Fibroblast of lung (primary cell): ENCODE results near the gene NTSR1. TPM values are rescaled to one million over a fixed set of nuclear protein-coding genes. Genes with fewer than 3 reads are reported as not detected.

ENCODE experiments used
- DNase-seq, 2 donors: peaks; one replicate each; pipeline versions ENCODE4 v3.0.0 to v3.0.0-alpha.2; 2010; ENCODE audit warnings: low read depth in 2 of 2
- H2AFZ ChIP-seq: 2 replicates; pipeline ENCODE4 v1.5.1; 2012; ENCODE audit warnings: low read length, control low read depth, inconsistent platforms
- H3K27ac ChIP-seq: 2 replicates; pipeline ENCODE4 v1.5.1; 2011; ENCODE audit warnings: low read length, control low read depth; ENCODE audit not compliant: insufficient read depth
- H3K27me3 ChIP-seq: 2 replicates; pipeline ENCODE4 v1.5.1; 2011; ENCODE audit warnings: mild to moderate bottlenecking, low read length; ENCODE audit not compliant: control insufficient read depth, insufficient read depth
- H3K36me3 ChIP-seq: 2 replicates; pipeline ENCODE4 v1.5.1; 2011; ENCODE audit warnings: low read length; ENCODE audit not compliant: control insufficient read depth, insufficient read depth
- H3K4me1 ChIP-seq: 2 replicates; pipeline ENCODE4 v1.5.1; 2011; ENCODE audit warnings: low read length; ENCODE audit not compliant: control insufficient read depth, insufficient read depth; ENCODE audit errors: extremely low read depth
- H3K4me2 ChIP-seq: 2 replicates; pipeline ENCODE4 v1.5.1; 2011; ENCODE audit warnings: low read length, control low read depth; ENCODE audit not compliant: insufficient read depth; ENCODE audit errors: extremely low read depth
- H3K4me3 ChIP-seq, 4 experiments: fragments of 200-600 bp in 1 of 4; sonication (generic) in 1 of 4; replicated peaks in 1 of 4; 2 replicates each; pipeline ENCODE4 v1.5.1; 2011 to 2016; ENCODE audit warnings: low read length in 4 of 4, low read depth in 3 of 4, mild to moderate bottlenecking in 3 of 4, control low read depth in 2 of 4, inconsistent platforms in 1 of 4, mixed read lengths in 1 of 4; ENCODE audit not compliant: insufficient read depth in 1 of 4; ENCODE audit errors: control extremely low read depth in 1 of 4
- H3K79me2 ChIP-seq: 2 replicates; pipeline ENCODE4 v1.5.1; 2012; ENCODE audit warnings: mild to moderate bottlenecking, low read length, inconsistent platforms; ENCODE audit not compliant: control insufficient read depth, insufficient read depth
- H3K9ac ChIP-seq: 2 replicates; pipeline ENCODE4 v1.5.1; 2011; ENCODE audit warnings: mild to moderate bottlenecking, low read length, control low read depth; ENCODE audit not compliant: insufficient read depth
- H3K9me3 ChIP-seq: 2 replicates; pipeline ENCODE4 v1.5.1; 2012; ENCODE audit warnings: low read depth, low read length; ENCODE audit not compliant: control insufficient read depth, insufficient read depth
- H4K20me1 ChIP-seq: 2 replicates; pipeline ENCODE4 v1.5.1; 2011; ENCODE audit warnings: low read length; ENCODE audit not compliant: control insufficient read depth, insufficient read depth; ENCODE audit errors: extremely low read depth
- EZH2 ChIP-seq: IDR thresholded peaks from 2 replicates; pipeline ENCODE4 v1.5.1; 2012; ENCODE audit warnings: low read length, control low read depth, mild to moderate bottlenecking; ENCODE audit errors: missing control alignments
- polyA plus RNA-seq, 2 donors: library from polyadenylated mRNA; depleted of rRNA in 1 of 2; stranded (reverse) in 1 of 2; unstranded in 1 of 2; fragments of >200 nt; gene quantifications; 2 replicates each; pipeline ENCODE4 v1.2.1, GENCODE V29; 2011 to 2012; ENCODE audit warnings: missing spikeins in 1 of 2
- total RNA-seq: library from RNA; depleted of rRNA; stranded (reverse); fragments of >200 nt; gene quantifications from 2 replicates; pipeline ENCODE4 v1.2.1, GENCODE V29; 2014
- TF ChIP-seq, protein P1 (sequence below), 2 donors: IDR thresholded peaks in 1 of 2; conservative IDR thresholded peaks in 1 of 2; 1 replicate in 1 of 2; 2 replicates in 1 of 2; pipeline ENCODE4 v1.5.1; 2011 to 2012; ENCODE audit warnings: low read length in 2 of 2, control low read depth in 1 of 2, inconsistent platforms in 1 of 2, low read depth in 1 of 2, mild to moderate bottlenecking in 1 of 2

Gene NTSR1
- total and polyA plus RNA-seq, 2 donors (not counting 1 experiment from before 2014, with no cell fraction given), result 0.05 to 0.33 TPM

- no peaks in the 10 kb centered on the region for H3K36me3 ChIP-seq
- no peak overlapping the region for H3K4me3 ChIP-seq
- H3K27ac ChIP-seq, result no peak overlapping the region
- H4K20me1 ChIP-seq, result no peaks in the 10 kb centered on the region
- DNase-seq, result no peak
- no peaks in the 10 kb centered on the region for H3K9me3 ChIP-seq
- no peak overlapping the region for H3K4me2 ChIP-seq
- no peaks in the 10 kb centered on the region for H3K4me1 ChIP-seq
- TF ChIP-seq EZH2, result no peak
- TF ChIP-seq, protein P1, sequence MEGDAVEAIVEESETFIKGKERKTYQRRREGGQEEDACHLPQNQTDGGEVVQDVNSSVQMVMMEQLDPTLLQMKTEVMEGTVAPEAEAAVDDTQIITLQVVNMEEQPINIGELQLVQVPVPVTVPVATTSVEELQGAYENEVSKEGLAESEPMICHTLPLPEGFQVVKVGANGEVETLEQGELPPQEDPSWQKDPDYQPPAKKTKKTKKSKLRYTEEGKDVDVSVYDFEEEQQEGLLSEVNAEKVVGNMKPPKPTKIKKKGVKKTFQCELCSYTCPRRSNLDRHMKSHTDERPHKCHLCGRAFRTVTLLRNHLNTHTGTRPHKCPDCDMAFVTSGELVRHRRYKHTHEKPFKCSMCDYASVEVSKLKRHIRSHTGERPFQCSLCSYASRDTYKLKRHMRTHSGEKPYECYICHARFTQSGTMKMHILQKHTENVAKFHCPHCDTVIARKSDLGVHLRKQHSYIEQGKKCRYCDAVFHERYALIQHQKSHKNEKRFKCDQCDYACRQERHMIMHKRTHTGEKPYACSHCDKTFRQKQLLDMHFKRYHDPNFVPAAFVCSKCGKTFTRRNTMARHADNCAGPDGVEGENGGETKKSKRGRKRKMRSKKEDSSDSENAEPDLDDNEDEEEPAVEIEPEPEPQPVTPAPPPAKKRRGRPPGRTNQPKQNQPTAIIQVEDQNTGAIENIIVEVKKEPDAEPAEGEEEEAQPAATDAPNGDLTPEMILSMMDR (conservative IDR thresholded peaks at IDR 0.05 in 1 of 2, IDR thresholded peaks at IDR 0.05 in 1 of 2; ENCODE audit: low read depth in 1 of 2, low read length in 2 of 2), result no peak
- no peaks in the 10 kb centered on the region for H3K79me2 ChIP-seq
- no peak overlapping the region for H2AFZ ChIP-seq
- no peaks in the 10 kb centered on the region for H3K27me3 ChIP-seq
- no peak overlapping the region for H3K9ac ChIP-seq
Measured at GRCh38 chr20:62754122-62754990, 45.7 kb downstream of the NTSR1 start.

- Histone ChIP-seq H4K20me1 (no peaks in the 10 kb centered on the region), H3K27me3 (no peaks in the 10 kb centered on the region), H3K4me3 (no peak overlapping the region), H3K9me3 (no peaks in the 10 kb centered on the region), H3K27ac (no peak overlapping the region), H3K4me1 (no peaks in the 10 kb centered on the region), H3K4me2 (no peak overlapping the region), H2AFZ (no peak overlapping the region), H3K36me3 (no peaks in the 10 kb centered on the region), H3K9ac (no peak overlapping the region), H3K79me2 (no peaks in the 10 kb centered on the region)
- no peak for DNase-seq
- TF ChIP-seq, protein P1 (conservative IDR thresholded peaks at IDR 0.05 in 1 of 2, IDR thresholded peaks at IDR 0.05 in 1 of 2; ENCODE audit: low read depth in 1 of 2, low read length in 2 of 2), result no peak
- no peak for TF ChIP-seq EZH2
Measured at GRCh38 chr20:62754991-62755356, 46.3 kb downstream of the NTSR1 start.

- no peak overlapping the region for H3K27ac ChIP-seq
- H3K27me3 ChIP-seq, result no peaks in the 10 kb centered on the region
- H3K4me2 ChIP-seq, result no peak overlapping the region
- no peaks in the 10 kb centered on the region for H3K9me3 ChIP-seq
- H3K4me1 ChIP-seq, result no peaks in the 10 kb centered on the region
- no peak overlapping the region for H3K9ac ChIP-seq
- no peaks in the 10 kb centered on the region for H4K20me1 ChIP-seq
- no peak overlapping the region for H3K4me3 ChIP-seq
- H3K36me3 ChIP-seq, result no peaks in the 10 kb centered on the region
- DNase-seq, result no peak
- H3K79me2 ChIP-seq, result no peaks in the 10 kb centered on the region
- TF ChIP-seq, protein P1 (conservative IDR thresholded peaks at IDR 0.05 in 1 of 2, IDR thresholded peaks at IDR 0.05 in 1 of 2; ENCODE audit: low read depth in 1 of 2, low read length in 2 of 2), result no peak
- TF ChIP-seq EZH2, result no peak
- no peak overlapping the region for H2AFZ ChIP-seq
Measured at GRCh38 chr20:62755817-62756724, 47.4 kb downstream of the NTSR1 start.
